ENCODE data around the gene TACC2. TPM values are rescaled to one million over a fixed set of nuclear protein-coding genes. Genes with fewer than 3 reads are reported as not detected.

The TACC2 gene
- total and polyA plus RNA-seq, 2 experiments from 2014 or later = 30.8 to 35.9 TPM

- TF ChIP-seq, protein P1, sequence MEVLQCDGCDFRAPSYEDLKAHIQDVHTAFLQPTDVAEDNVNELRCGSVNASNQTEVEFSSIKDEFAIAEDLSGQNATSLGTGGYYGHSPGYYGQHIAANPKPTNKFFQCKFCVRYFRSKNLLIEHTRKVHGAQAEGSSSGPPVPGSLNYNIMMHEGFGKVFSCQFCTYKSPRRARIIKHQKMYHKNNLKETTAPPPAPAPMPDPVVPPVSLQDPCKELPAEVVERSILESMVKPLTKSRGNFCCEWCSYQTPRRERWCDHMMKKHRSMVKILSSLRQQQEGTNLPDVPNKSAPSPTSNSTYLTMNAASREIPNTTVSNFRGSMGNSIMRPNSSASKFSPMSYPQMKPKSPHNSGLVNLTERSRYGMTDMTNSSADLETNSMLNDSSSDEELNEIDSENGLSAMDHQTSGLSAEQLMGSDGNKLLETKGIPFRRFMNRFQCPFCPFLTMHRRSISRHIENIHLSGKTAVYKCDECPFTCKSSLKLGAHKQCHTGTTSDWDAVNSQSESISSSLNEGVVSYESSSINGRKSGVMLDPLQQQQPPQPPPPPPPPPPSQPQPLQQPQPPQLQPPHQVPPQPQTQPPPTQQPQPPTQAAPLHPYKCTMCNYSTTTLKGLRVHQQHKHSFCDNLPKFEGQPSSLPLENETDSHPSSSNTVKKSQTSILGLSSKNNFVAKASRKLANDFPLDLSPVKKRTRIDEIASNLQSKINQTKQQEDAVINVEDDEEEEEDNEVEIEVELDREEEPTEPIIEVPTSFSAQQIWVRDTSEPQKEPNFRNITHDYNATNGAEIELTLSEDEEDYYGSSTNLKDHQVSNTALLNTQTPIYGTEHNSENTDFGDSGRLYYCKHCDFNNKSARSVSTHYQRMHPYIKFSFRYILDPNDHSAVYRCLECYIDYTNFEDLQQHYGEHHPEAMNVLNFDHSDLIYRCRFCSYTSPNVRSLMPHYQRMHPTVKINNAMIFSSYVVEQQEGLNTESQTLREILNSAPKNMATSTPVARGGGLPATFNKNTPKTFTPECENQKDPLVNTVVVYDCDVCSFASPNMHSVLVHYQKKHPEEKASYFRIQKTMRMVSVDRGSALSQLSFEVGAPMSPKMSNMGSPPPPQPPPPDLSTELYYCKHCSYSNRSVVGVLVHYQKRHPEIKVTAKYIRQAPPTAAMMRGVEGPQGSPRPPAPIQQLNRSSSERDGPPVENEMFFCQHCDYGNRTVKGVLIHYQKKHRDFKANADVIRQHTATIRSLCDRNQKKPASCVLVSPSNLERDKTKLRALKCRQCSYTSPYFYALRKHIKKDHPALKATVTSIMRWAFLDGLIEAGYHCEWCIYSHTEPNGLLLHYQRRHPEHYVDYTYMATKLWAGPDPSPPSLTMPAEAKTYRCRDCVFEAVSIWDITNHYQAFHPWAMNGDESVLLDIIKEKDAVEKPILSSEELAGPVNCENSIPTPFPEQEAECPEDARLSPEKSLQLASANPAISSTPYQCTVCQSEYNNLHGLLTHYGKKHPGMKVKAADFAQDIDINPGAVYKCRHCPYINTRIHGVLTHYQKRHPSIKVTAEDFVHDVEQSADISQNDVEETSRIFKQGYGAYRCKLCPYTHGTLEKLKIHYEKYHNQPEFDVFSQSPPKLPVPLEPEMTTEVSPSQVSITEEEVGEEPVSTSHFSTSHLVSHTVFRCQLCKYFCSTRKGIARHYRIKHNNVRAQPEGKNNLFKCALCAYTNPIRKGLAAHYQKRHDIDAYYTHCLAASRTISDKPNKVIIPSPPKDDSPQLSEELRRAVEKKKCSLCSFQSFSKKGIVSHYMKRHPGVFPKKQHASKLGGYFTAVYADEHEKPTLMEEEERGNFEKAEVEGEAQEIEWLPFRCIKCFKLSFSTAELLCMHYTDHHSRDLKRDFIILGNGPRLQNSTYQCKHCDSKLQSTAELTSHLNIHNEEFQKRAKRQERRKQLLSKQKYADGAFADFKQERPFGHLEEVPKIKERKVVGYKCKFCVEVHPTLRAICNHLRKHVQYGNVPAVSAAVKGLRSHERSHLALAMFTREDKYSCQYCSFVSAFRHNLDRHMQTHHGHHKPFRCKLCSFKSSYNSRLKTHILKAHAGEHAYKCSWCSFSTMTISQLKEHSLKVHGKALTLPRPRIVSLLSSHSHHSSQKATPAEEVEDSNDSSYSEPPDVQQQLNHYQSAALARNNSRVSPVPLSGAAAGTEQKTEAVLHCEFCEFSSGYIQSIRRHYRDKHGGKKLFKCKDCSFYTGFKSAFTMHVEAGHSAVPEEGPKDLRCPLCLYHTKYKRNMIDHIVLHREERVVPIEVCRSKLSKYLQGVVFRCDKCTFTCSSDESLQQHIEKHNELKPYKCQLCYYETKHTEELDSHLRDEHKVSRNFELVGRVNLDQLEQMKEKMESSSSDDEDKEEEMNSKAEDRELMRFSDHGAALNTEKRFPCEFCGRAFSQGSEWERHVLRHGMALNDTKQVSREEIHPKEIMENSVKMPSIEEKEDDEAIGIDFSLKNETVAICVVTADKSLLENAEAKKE (CRISPR knock-in tag; IDR thresholded peaks at IDR 0.05) = no peak
- TF ChIP-seq, protein P2, sequence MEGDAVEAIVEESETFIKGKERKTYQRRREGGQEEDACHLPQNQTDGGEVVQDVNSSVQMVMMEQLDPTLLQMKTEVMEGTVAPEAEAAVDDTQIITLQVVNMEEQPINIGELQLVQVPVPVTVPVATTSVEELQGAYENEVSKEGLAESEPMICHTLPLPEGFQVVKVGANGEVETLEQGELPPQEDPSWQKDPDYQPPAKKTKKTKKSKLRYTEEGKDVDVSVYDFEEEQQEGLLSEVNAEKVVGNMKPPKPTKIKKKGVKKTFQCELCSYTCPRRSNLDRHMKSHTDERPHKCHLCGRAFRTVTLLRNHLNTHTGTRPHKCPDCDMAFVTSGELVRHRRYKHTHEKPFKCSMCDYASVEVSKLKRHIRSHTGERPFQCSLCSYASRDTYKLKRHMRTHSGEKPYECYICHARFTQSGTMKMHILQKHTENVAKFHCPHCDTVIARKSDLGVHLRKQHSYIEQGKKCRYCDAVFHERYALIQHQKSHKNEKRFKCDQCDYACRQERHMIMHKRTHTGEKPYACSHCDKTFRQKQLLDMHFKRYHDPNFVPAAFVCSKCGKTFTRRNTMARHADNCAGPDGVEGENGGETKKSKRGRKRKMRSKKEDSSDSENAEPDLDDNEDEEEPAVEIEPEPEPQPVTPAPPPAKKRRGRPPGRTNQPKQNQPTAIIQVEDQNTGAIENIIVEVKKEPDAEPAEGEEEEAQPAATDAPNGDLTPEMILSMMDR (conservative IDR thresholded peaks at IDR 0.05; ENCODE audit: low read depth in 2 of 2) = no peak
- no peak for TF ChIP-seq ETS1 (IDR thresholded peaks at IDR 0.05)
- TF ChIP-seq NANOG (IDR thresholded peaks at IDR 0.05; ENCODE audit: borderline replicate concordance) = no peak
- TF ChIP-seq STAT1 (IDR thresholded peaks at IDR 0.05; ENCODE audit: unreplicated experiment) = no peak
- no peak for TF ChIP-seq ZNF114 (CRISPR knock-in tag; IDR thresholded peaks at IDR 0.05)
- no peak for TF ChIP-seq JUNB (IDR thresholded peaks at IDR 0.05; ENCODE audit: unreplicated experiment)
- no peak for TF ChIP-seq ZNF331 (CRISPR knock-in tag; IDR thresholded peaks at IDR 0.05; ENCODE audit: low read depth)
- no peak for TF ChIP-seq EZH2 (IDR thresholded peaks at IDR 0.05; ENCODE audit: low read depth, unreplicated experiment)
- no peak for TF ChIP-seq POLR2AphosphoS5 (IDR thresholded peaks at IDR 0.05; ENCODE audit: low read depth)
Measured at GRCh38 chr10:122085423-122085911, 96.5 kb downstream of the TACC2 start (continued).
